LoVo (cell line): Measurements from ENCODE around the gene C12orf75.
"Not testable (repeated sequence)": the region's sequence is repeated elsewhere in the genome, so short reads cannot be mapped to it uniquely, and the experiment has no call there.

Experiments
- DNase-seq: peaks from one replicate; pipeline ENCODE4 v3.0.0-alpha.2; 2016; ENCODE audit warnings: low spot score

Gene C12orf75

GRCh38 chr12:105310476-105311085 is 19.9 kb upstream of the C12orf75 start:
- DNase-seq, result not testable (repeated sequence)

- DNase-seq, result not testable (repeated sequence)
These were observed 18.6 kb upstream of the C12orf75 start for GRCh38 chr12:105311936-105312335.

GRCh38 chr12:105313755-105314154 is 16.7 kb upstream of the C12orf75 start:
- DNase-seq, result not testable (repeated sequence)

GRCh38 chr12:105315130-105315529 is 15.4 kb upstream of the C12orf75 start:
- DNase-seq, result no peak

DNA sequence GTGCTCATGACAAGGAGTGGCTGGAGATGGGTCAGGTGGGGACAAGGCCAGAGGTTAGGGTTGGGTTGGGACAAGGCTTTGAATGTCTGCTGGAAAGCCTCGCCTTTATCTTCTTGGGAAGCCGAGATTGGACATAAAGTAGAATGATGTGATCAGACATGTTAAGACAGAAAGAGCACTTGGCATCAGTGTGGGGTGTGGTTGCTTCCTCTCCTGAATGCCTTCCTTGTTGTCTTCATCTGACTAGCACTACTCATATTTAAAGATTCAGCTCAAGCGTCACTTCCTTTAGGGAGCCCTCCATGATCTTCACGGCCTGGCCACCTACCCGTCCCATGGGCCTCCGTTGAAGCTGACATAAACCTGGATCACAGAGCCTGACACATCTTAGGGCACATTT is 14.8 kb upstream of the C12orf75 start:
- no peak for DNase-seq

- no peak for DNase-seq
These were observed 13.3 kb upstream of the C12orf75 start for GRCh38 chr12:105316931-105317852.

DNA sequence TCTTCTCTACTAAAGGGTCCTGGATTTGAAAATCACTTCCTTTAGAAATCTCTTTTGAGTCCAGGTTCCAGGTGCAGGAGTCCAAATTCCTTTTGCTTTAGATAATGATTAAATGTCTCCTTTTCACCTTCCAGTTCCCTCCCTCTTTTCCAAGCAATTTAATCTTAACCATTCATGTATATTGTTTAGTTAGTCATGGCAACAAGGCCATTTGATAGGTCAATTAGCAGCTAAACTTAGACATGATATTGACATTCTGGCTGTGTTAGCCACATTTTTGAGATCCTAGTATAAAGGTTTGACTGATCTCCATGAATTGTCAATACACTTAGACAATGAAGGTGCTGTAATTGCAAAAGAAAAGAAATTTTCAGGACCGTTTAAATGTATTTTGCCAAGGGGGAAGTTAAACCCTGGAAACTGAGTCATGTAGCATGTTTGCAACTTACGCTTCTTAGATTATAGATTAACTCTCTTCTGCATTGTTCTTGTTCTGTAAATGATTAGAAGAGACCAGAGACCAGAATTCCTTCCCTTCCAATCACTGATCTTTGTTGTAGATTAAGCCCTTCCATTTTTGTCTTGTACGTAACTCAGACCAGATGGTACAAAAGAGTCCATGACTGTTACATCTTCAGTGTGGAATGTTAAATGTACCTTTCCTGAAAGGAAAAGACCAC is 12.4 kb upstream of the C12orf75 start:
- DNase-seq, result peak; percentile 68

DNA sequence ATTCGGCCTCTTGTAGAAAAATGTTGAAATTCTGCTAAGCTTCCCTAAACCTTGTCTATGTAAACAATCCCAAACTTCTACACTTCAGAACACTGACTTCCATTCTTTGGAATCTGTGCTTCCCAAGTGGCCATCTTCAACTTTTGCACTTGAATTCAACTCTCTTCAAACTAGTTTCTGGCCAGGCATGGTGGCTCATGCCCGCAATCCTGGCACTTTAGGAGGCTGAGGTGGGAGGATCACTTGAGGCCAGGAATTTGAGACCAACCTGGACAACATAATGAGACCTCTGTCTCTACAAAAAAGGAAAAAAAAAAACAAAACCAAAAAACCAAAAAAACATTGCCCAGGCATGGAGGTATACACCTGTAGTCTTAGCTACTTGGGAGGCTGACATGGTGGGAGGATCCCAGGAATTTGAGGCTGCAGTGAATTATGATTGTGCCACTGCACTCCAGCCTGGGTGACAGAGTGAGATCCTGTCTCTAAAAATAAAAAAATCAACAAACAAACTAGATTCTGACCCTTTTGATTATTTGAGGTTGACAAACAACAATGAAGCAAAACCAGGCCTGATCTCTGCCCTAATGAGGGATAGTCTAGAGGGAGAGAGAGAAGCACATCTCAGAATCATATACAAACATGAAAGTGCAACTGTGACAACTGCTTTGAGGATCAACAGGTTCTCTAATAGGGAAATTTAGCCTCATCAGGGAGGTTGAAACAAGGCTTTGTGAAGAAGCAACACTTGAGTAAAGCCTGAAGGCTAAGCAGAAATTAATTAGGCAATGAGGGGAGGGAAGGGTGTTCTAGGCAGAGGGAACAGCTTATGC is 11.6 kb upstream of the C12orf75 start:
- DNase-seq, result no peak

DNA sequence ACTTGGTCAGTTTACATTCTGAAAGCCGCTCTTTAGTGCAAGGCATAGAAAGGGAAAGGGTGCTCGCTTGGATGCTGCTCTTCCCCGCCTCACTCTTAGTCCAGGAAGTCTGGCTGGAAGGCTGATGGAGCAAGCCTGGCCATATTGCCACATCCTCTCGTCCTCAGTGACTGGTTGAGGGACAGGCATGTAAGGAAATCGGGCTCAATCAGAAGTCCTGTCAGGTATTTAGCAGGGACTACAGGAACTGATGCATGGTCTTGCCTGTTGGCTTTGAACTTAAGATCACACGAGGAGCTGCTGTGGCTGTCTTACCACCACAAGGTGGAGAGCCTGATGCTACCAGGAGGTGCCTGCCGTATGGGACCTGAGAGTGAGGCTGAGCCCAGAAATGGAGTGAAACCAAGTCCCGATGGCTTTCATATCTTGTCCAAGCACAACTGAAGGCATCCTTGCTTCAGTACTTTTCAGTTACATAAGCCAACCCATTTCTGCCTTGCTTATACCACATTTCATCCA is 10.7 kb upstream of the C12orf75 start:
- no peak for DNase-seq

GRCh38 chr12:105321125-105321524 is 9.4 kb upstream of the C12orf75 start:
- no peak for DNase-seq

- no peak for DNase-seq
These were observed 8.4 kb upstream of the C12orf75 start for GRCh38 chr12:105322070-105322469.

GRCh38 chr12:105324704-105325103 is 5.8 kb upstream of the C12orf75 start:
- no peak for DNase-seq

- DNase-seq, result no peak
These were observed 5.4 kb upstream of the C12orf75 start for GRCh38 chr12:105325117-105325516.

- no peak for DNase-seq
These were observed 587 bp upstream of the C12orf75 start for GRCh38 chr12:105329926-105330282.

DNA sequence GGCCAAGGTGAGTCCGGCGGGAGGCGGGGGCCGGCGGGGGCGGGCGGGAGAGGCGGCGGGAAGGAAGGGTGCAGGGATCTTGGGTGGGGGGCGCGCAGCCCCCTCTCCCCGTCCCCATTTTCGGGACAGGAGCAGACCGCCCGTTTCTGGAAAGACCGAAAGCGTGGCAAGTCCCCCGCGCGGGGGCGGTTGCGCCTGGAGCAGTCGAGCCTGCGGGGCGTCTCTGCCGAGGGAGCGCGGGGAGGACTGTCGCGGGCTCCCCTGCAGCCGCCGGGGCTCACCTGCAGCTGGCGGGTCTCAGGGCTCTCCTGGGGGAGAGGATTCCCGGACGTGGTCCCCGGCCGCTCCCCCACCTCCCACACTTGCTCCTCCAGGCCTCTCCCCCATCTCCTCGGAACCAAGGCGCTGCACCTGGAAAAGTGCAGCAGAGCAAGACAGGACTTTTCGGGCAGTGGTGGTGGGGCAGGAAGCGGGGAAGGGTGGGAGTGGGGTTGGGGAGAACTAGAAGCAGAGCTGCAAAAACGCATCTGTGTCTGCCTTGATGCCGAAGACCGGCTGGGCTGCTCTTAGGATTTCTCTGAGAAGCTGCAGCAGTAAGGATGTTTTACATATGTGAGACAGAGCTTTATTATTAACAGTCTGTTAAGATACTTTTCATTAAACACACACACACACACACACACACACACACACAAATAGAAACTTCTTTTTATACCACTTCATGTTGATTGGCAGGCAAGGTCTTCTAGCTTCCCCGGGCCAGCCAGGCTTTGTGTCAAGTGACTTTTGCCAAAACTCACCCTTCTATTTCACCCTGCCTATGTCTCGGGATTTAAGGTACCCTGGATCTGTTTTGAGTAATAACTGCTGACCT is 677 bp downstream of the C12orf75 start:
- peak; percentile 32 for DNase-seq

DNA sequence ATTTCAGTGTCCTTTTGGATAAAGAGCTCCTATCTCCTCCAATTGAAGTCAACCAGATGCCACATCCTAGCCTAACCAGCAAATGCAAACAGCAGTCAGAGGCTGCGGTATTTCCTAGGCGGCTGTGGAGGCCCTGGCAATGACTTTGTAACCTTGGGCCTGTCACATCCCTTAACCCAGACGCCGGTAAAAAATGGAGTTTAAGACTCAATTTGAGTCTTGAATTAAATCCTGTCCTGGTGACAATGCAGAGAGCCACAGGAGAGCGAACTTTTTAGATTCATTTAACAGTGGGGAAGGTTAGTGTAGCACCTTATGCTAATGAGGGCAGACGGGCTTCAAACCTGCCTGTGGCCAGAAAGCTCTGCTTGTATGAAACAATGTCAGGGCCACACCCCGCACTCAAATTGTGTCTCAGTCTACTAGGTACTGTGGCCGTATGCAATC is 1.3 kb downstream of the C12orf75 start:
- no peak for DNase-seq

- DNase-seq, result not testable (repeated sequence)
These were observed 1.8 kb downstream of the C12orf75 start for GRCh38 chr12:105332286-105332685.

DNA sequence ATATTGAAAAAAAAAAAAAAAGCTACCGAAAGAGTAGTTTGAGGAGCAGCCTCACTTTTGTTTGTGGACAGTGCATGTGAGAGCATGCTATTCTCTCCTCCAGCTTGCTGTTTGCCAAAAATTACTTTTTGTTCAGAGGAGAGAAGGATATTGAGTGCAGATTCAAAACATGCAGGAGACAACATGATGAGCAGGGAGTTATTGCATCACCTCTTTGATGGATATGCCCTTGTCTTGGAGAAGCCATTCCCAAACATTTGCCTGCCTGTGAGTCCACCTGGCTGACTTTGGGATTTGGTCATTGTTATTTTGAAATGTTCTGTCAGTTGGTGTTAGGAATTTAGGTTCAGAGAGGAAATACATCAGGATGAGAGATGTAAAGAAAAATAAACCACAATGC is 2.4 kb downstream of the C12orf75 start:
- no peak for DNase-seq

DNA sequence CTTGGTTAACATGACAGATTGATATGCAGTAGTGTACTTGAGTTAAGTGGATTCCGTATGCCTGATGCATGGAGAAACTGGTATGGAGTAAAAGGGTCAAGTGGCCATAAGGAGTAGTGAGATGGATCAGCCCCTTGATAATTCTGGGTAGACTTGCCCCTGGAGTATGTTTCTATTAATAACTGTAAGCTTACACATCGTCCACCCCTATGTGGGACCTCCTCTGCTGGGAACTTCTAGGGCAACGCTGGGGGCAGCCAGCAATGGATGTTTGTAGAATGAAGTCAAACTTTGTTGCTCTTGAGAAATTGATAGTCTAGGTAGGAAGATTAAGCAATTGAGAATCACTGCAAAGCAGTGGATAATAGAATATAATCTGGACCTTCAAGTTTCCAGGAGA is 3.5 kb downstream of the C12orf75 start:
- no peak for DNase-seq

GRCh38 chr12:105334582-105334981 is 4.1 kb downstream of the C12orf75 start:
- no peak for DNase-seq

- DNase-seq, result no peak
These were observed 5.4 kb downstream of the C12orf75 start for GRCh38 chr12:105335856-105336255.
